MM.1S (cell line): ENCODE data around the gene TMEM163.
"Not testable (repeated sequence)": the region's sequence is repeated elsewhere in the genome, so short reads cannot be mapped to it uniquely, and the experiment has no call there.

Experiments
- DNase-seq: peaks from one replicate; pipeline ENCODE4 v3.0.0-alpha.2; 2015
- H2AFZ ChIP-seq: fragments of 300-600 bp; sonication (generic); 2 replicates; pipeline ENCODE4 v1.6.0; 2016; ENCODE audit warnings: antibody characterized with exemption, low read length
- H3F3A ChIP-seq: fragments of 300-600 bp; sonication (generic); 2 replicates; pipeline ENCODE4 v1.6.1; 2016; ENCODE audit warnings: mild to moderate bottlenecking, antibody characterized with exemption, low read length, moderate library complexity, mixed read lengths; ENCODE audit not compliant: insufficient read depth
- H3K27ac ChIP-seq: fragments of 300-600 bp; sonication (generic); 2 replicates; pipeline ENCODE4 v1.5.1; 2016; ENCODE audit warnings: mild to moderate bottlenecking, low read length
- H3K27me3 ChIP-seq: fragments of 300-600 bp; sonication (generic); replicated peaks from 2 replicates; pipeline ENCODE4 v1.6.0; 2016; ENCODE audit warnings: low read length; ENCODE audit not compliant: insufficient read depth
- H3K36me3 ChIP-seq: fragments of 300-600 bp; sonication (generic); replicated peaks from 2 replicates; pipeline ENCODE4 v1.6.1; 2016; ENCODE audit warnings: mild to moderate bottlenecking, low read length, mixed read lengths; ENCODE audit not compliant: insufficient read depth
- H3K4me1 ChIP-seq: fragments of 300-600 bp; sonication (generic); 2 replicates; pipeline ENCODE4 v1.6.1; 2016; ENCODE audit warnings: low read length, mixed read lengths
- H3K4me2 ChIP-seq: fragments of 300-600 bp; sonication (generic); 2 replicates; pipeline ENCODE4 v1.6.0; 2016; ENCODE audit warnings: low read depth, low read length
- H3K4me3 ChIP-seq: fragments of 300-600 bp; sonication (generic); 2 replicates; pipeline ENCODE4 v1.5.1; 2016; ENCODE audit warnings: low read length, mixed read lengths
- H3K79me2 ChIP-seq: fragments of 300-600 bp; sonication (generic); 2 replicates; pipeline ENCODE4 v1.6.1; 2016; ENCODE audit warnings: mixed run types, low read length, mixed read lengths
- H3K9ac ChIP-seq: fragments of 300-600 bp; sonication (generic); 2 replicates; pipeline ENCODE4 v1.6.1; 2016; ENCODE audit warnings: low read length, mixed read lengths
- H3K9me2 ChIP-seq: fragments of 300-600 bp; sonication (generic); replicated peaks from 2 replicates; pipeline ENCODE4 v1.6.1; 2016; ENCODE audit warnings: mild to moderate bottlenecking, low read length, mixed read lengths; ENCODE audit not compliant: insufficient read depth
- H3K9me3 ChIP-seq: fragments of 300-600 bp; sonication (generic); replicated peaks from 2 replicates; pipeline ENCODE4 v1.6.1; 2016; ENCODE audit warnings: mild to moderate bottlenecking, low read length, mixed read lengths; ENCODE audit not compliant: insufficient read depth
- H4K20me1 ChIP-seq: fragments of 300-600 bp; sonication (generic); 2 replicates; pipeline ENCODE4 v1.6.1; 2016; ENCODE audit warnings: mild to moderate bottlenecking, low read length, moderate library complexity, mixed read lengths; ENCODE audit not compliant: insufficient read depth
- CTCF ChIP-seq: fragments of 300-600 bp; sonication (generic); IDR thresholded peaks from 2 replicates; pipeline ENCODE4 v1.5.1; 2016; ENCODE audit warnings: antibody characterized with exemption, low read length, mixed read lengths
- EZH2 ChIP-seq: fragments of 300-600 bp; sonication (generic); optimal IDR thresholded peaks from 2 replicates; pipeline ENCODE3; 2017; ENCODE audit warnings: low read depth, mild to moderate bottlenecking, antibody characterized with exemption, low read length, mixed read lengths
- EZH2phosphoT487 ChIP-seq: fragments of 300-600 bp; sonication (generic); IDR thresholded peaks from 2 replicates; pipeline ENCODE4 v1.6.1; 2018; ENCODE audit warnings: antibody characterized with exemption, low read length

The TMEM163 gene

GRCh38 chr2:134508391-134508790, 210.4 kb downstream of the TMEM163 start:
- H3K4me2 ChIP-seq: no peak overlapping the region
- no peak for DNase-seq
- H4K20me1 ChIP-seq: no peaks in the 10 kb centered on the region
- no peaks in the 10 kb centered on the region for H3K36me3 ChIP-seq
- H2AFZ ChIP-seq: no peak overlapping the region
- H3K27ac ChIP-seq: no peak overlapping the region
- no peak overlapping the region for H3K4me3 ChIP-seq
- H3K9me3 ChIP-seq: no peaks in the 10 kb centered on the region
- no peak overlapping the region for H3K9ac ChIP-seq
- no peak for TF ChIP-seq EZH2phosphoT487
- TF ChIP-seq EZH2: no peak
- TF ChIP-seq CTCF: no peak
- no peaks in the 10 kb centered on the region for H3K9me2 ChIP-seq
- no peaks in the 10 kb centered on the region for H3F3A ChIP-seq
- no peaks in the 10 kb centered on the region for H3K27me3 ChIP-seq
- H3K4me1 ChIP-seq: no peaks in the 10 kb centered on the region
- H3K79me2 ChIP-seq: no peaks in the 10 kb centered on the region

GRCh38 chr2:134507697-134508096, 211.1 kb downstream of the TMEM163 start:
- H2AFZ ChIP-seq: no peak overlapping the region
- no peak overlapping the region for H3K9ac ChIP-seq
- no peaks in the 10 kb centered on the region for H3K9me2 ChIP-seq
- H3K36me3 ChIP-seq: no peaks in the 10 kb centered on the region
- no peak overlapping the region for H3K4me3 ChIP-seq
- no peaks in the 10 kb centered on the region for H3K79me2 ChIP-seq
- H3F3A ChIP-seq: no peaks in the 10 kb centered on the region
- H3K27ac ChIP-seq: no peak overlapping the region
- H3K4me1 ChIP-seq: no peaks in the 10 kb centered on the region
- no peak for DNase-seq
- no peaks in the 10 kb centered on the region for H3K27me3 ChIP-seq
- no peaks in the 10 kb centered on the region for H4K20me1 ChIP-seq
- no peaks in the 10 kb centered on the region for H3K9me3 ChIP-seq
- no peak for TF ChIP-seq CTCF
- TF ChIP-seq EZH2: no peak
- no peak for TF ChIP-seq EZH2phosphoT487
- H3K4me2 ChIP-seq: no peak overlapping the region

GRCh38 chr2:134507159-134507558, 211.6 kb downstream of the TMEM163 start:
- H3K27ac ChIP-seq, H4K20me1 ChIP-seq, H3F3A ChIP-seq, H3K9me2 ChIP-seq, DNase-seq, H3K9ac ChIP-seq, H3K9me3 ChIP-seq, H3K36me3 ChIP-seq, H3K27me3 ChIP-seq, H3K4me3 ChIP-seq, H3K79me2 ChIP-seq, H3K4me2 ChIP-seq, H3K4me1 ChIP-seq, H2AFZ ChIP-seq: not testable (repeated sequence)

GRCh38 chr2:134505446-134505845, 213.4 kb downstream of the TMEM163 start:
- H3K79me2 ChIP-seq: no peaks in the 10 kb centered on the region
- no peak for DNase-seq
- no peaks in the 10 kb centered on the region for H3F3A ChIP-seq
- no peaks in the 10 kb centered on the region for H3K9me2 ChIP-seq
- H3K9ac ChIP-seq: no peak overlapping the region
- H3K9me3 ChIP-seq: no peaks in the 10 kb centered on the region
- no peak overlapping the region for H3K4me2 ChIP-seq
- H3K36me3 ChIP-seq: no peaks in the 10 kb centered on the region
- no peak overlapping the region for H3K4me3 ChIP-seq
- H3K27ac ChIP-seq: no peak overlapping the region
- no peaks in the 10 kb centered on the region for H4K20me1 ChIP-seq
- H2AFZ ChIP-seq: no peak overlapping the region
- TF ChIP-seq CTCF (no peak), EZH2phosphoT487 (no peak), EZH2 (no peak)
- H3K27me3 ChIP-seq: no peaks in the 10 kb centered on the region
- no peaks in the 10 kb centered on the region for H3K4me1 ChIP-seq
